Mesendoderm (in vitro differentiated cells): Measurements from ENCODE around the gene FASN.
"Not testable (repeated sequence)": the region's sequence is repeated elsewhere in the genome, so short reads cannot be mapped to it uniquely, and the experiment has no call there.

Experiments used
- DNase-seq: peaks from one replicate; pipeline ENCODE4 v3.0.0; 2013
- H2AK5ac ChIP-seq: 2 replicates; pipeline ENCODE4 v1.6.1; 2013; ENCODE audit warnings: low read length, inconsistent platforms
- H2BK120ac ChIP-seq: 2 replicates; pipeline ENCODE4 v1.6.1; 2013; ENCODE audit warnings: low read depth, mild to moderate bottlenecking, low read length, moderate library complexity, mixed read lengths
- H2BK15ac ChIP-seq: replicated peaks from 2 replicates; pipeline ENCODE4 v1.6.1; 2013; ENCODE audit warnings: low read depth, mild to moderate bottlenecking, moderate library complexity
- H2BK5ac ChIP-seq: 2 replicates; pipeline ENCODE4 v1.6.1; 2013; ENCODE audit warnings: low read length, inconsistent platforms
- H3K18ac ChIP-seq: 2 replicates; pipeline ENCODE4 v1.6.1; 2013; ENCODE audit warnings: mild to moderate bottlenecking, low read length, mixed read lengths
- H3K23ac ChIP-seq: one replicate; pipeline ENCODE4 v1.6.1; 2013; ENCODE audit warnings: low read length
- H3K27ac ChIP-seq: 2 replicates; pipeline ENCODE4 v1.5.1; 2013; ENCODE audit warnings: low read depth, mild to moderate bottlenecking, inconsistent platforms, low read length, moderate library complexity
- H3K27me3 ChIP-seq: 2 replicates; pipeline ENCODE4 v1.6.1; 2013; ENCODE audit warnings: low read length, control low read depth, mild to moderate bottlenecking, inconsistent platforms; ENCODE audit not compliant: insufficient read depth, poor library complexity
- H3K36me3 ChIP-seq: 2 replicates; pipeline ENCODE4 v1.6.1; 2013; ENCODE audit warnings: low read length, inconsistent platforms; ENCODE audit not compliant: control insufficient read depth, insufficient read depth
- H3K4ac ChIP-seq: one replicate; pipeline ENCODE4 v1.6.1; 2013; ENCODE audit warnings: low read depth, mild to moderate bottlenecking, low read length, moderate library complexity
- H3K4me1 ChIP-seq: 2 replicates; pipeline ENCODE4 v1.6.1; 2013; ENCODE audit warnings: low read depth, low read length, inconsistent platforms; ENCODE audit not compliant: control insufficient read depth
- H3K4me2 ChIP-seq: 2 replicates; pipeline ENCODE4 v1.6.1; 2013; ENCODE audit warnings: low read length
- H3K4me3 ChIP-seq: 2 replicates; pipeline ENCODE4 v1.5.1; 2013; ENCODE audit warnings: mild to moderate bottlenecking, low read length
- H3K56ac ChIP-seq: one replicate; pipeline ENCODE4 v1.6.1; 2013; ENCODE audit warnings: low read length
- H3K79me1 ChIP-seq: 2 replicates; pipeline ENCODE4 v1.6.1; 2013; ENCODE audit warnings: low read length, inconsistent platforms
- H3K79me2 ChIP-seq: 2 replicates; pipeline ENCODE4 v1.6.1; 2013; ENCODE audit warnings: mild to moderate bottlenecking, low read length; ENCODE audit not compliant: control insufficient read depth, insufficient read depth
- H3K9ac ChIP-seq: 2 replicates; pipeline ENCODE4 v1.6.1; 2013; ENCODE audit warnings: low read length, inconsistent platforms
- H4K5ac ChIP-seq: one replicate; pipeline ENCODE4 v1.6.1; 2013; ENCODE audit warnings: low read length
- H4K8ac ChIP-seq: one replicate; pipeline ENCODE4 v1.6.1; 2013; ENCODE audit warnings: low read depth, mild to moderate bottlenecking, control low read depth, low read length, moderate library complexity
- WGBS: extraction: QIAGEN DNeasy Blood & Tissue Kit; methylation state at CpG from one replicate; pipeline ENCODE4 v1.1.7; 2013; ENCODE audit warnings: low lambda C conversion rate, missing lambda C conversion rate; ENCODE audit not compliant: insufficient coverage; ENCODE audit errors: extremely low coverage; 5-methylcytosine and 5-hydroxymethylcytosine counted together

Gene FASN

GRCh38 chr17:82138511-82138992 lies 40.5 kb upstream of the FASN start:
- no peak overlapping the region for H3K27ac ChIP-seq
- H3K4ac ChIP-seq: no peak overlapping the region
- H4K5ac ChIP-seq: no peak overlapping the region
- H2AK5ac ChIP-seq: no peak overlapping the region
- no peak overlapping the region for H3K9ac ChIP-seq
- H3K79me2 ChIP-seq: no peaks in the 10 kb centered on the region
- no peak overlapping the region for H3K4me2 ChIP-seq
- no peaks in the 10 kb centered on the region for H3K79me1 ChIP-seq
- no peak overlapping the region for H3K18ac ChIP-seq
- no peak overlapping the region for H3K4me3 ChIP-seq
- H3K23ac ChIP-seq: no peak overlapping the region
- no peaks in the 10 kb centered on the region for H3K4me1 ChIP-seq
- no peaks in the 10 kb centered on the region for H3K36me3 ChIP-seq
- no peak overlapping the region for H2BK5ac ChIP-seq
- no peaks in the 10 kb centered on the region for H3K27me3 ChIP-seq
- H2BK120ac ChIP-seq: no peak overlapping the region
- DNase-seq: no peak
- no CpG with 5 or more reads among the region's 28 CpGs for WGBS
- no peak overlapping the region for H4K8ac ChIP-seq
- H3K56ac ChIP-seq: no peak overlapping the region
- no peak overlapping the region for H2BK15ac ChIP-seq

GRCh38 chr17:82134101-82134500 lies 36.1 kb upstream of the FASN start:
- Histone ChIP-seq H3K36me3 (no peaks in the 10 kb centered on the region), H3K79me1 (no peaks in the 10 kb centered on the region), H3K9ac (no peak overlapping the region), H3K79me2 (no peaks in the 10 kb centered on the region), H3K27me3 (no peaks in the 10 kb centered on the region), H3K4ac (no peak overlapping the region), H2BK15ac (no peak overlapping the region), H4K5ac (no peak overlapping the region), H2BK120ac (no peak overlapping the region), H2AK5ac (no peak overlapping the region), H3K27ac (no peak overlapping the region), H3K4me3 (no peak overlapping the region), H2BK5ac (no peak overlapping the region), H3K18ac (no peak overlapping the region), H3K4me2 (no peak overlapping the region), H3K4me1 (no peaks in the 10 kb centered on the region), H3K23ac (no peak overlapping the region), H3K56ac (no peak overlapping the region), H4K8ac (no peak overlapping the region)
- no CpG with 5 or more reads among the region's 11 CpGs for WGBS
- DNase-seq: no peak

GRCh38 chr17:82133166-82133953 lies 35.3 kb upstream of the FASN start:
- not testable (repeated sequence) for H2BK15ac ChIP-seq, H3K9ac ChIP-seq, H4K8ac ChIP-seq, H3K4ac ChIP-seq, H3K4me3 ChIP-seq, H3K36me3 ChIP-seq, H3K27ac ChIP-seq, H2AK5ac ChIP-seq, H3K79me2 ChIP-seq, H3K18ac ChIP-seq, H3K27me3 ChIP-seq, H2BK5ac ChIP-seq, H2BK120ac ChIP-seq, H3K4me1 ChIP-seq, H3K23ac ChIP-seq, H4K5ac ChIP-seq, H3K4me2 ChIP-seq, DNase-seq, H3K56ac ChIP-seq, H3K79me1 ChIP-seq
- WGBS: no CpG with 5 or more reads among the region's 8 CpGs

GRCh38 chr17:82129095-82129494 lies 31.1 kb upstream of the FASN start:
- no peak overlapping the region for H3K56ac ChIP-seq
- no peak for DNase-seq
- H4K8ac ChIP-seq: no peak overlapping the region
- no peak overlapping the region for H4K5ac ChIP-seq
- no peaks in the 10 kb centered on the region for H3K36me3 ChIP-seq
- H2BK15ac ChIP-seq: no peak overlapping the region
- H3K4me2 ChIP-seq: no peak overlapping the region
- H3K9ac ChIP-seq: no peak overlapping the region
- no peak overlapping the region for H2BK120ac ChIP-seq
- H3K4ac ChIP-seq: no peak overlapping the region
- H3K23ac ChIP-seq: no peak overlapping the region
- H3K27ac ChIP-seq: no peak overlapping the region
- no peak overlapping the region for H3K4me3 ChIP-seq
- WGBS: no CpG with 5 or more reads among the region's 4 CpGs
- H3K79me1 ChIP-seq: no peaks in the 10 kb centered on the region
- no peak overlapping the region for H2BK5ac ChIP-seq
- H3K27me3 ChIP-seq: no peaks in the 10 kb centered on the region
- H3K18ac ChIP-seq: no peak overlapping the region
- H3K4me1 ChIP-seq: no peaks in the 10 kb centered on the region
- no peak overlapping the region for H2AK5ac ChIP-seq
- H3K79me2 ChIP-seq: no peaks in the 10 kb centered on the region

GRCh38 chr17:82128287-82128686 lies 30.3 kb upstream of the FASN start:
- no peak overlapping the region for H3K4me2 ChIP-seq
- H4K8ac ChIP-seq: no peak overlapping the region
- DNase-seq: no peak
- H2BK120ac ChIP-seq: no peak overlapping the region
- no peaks in the 10 kb centered on the region for H3K79me2 ChIP-seq
- no peak overlapping the region for H3K23ac ChIP-seq
- H2AK5ac ChIP-seq: no peak overlapping the region
- H3K9ac ChIP-seq: no peak overlapping the region
- no peaks in the 10 kb centered on the region for H3K4me1 ChIP-seq
- H2BK15ac ChIP-seq: no peak overlapping the region
- H4K5ac ChIP-seq: no peak overlapping the region
- H3K18ac ChIP-seq: no peak overlapping the region
- WGBS: no CpG with 5 or more reads among the region's 15 CpGs
- H3K4me3 ChIP-seq: no peak overlapping the region
- no peaks in the 10 kb centered on the region for H3K36me3 ChIP-seq
- H3K27me3 ChIP-seq: no peaks in the 10 kb centered on the region
- no peak overlapping the region for H3K4ac ChIP-seq
- H3K27ac ChIP-seq: no peak overlapping the region
- no peak overlapping the region for H2BK5ac ChIP-seq
- H3K79me1 ChIP-seq: no peaks in the 10 kb centered on the region
- no peak overlapping the region for H3K56ac ChIP-seq

GRCh38 chr17:82127704-82128103 lies 29.7 kb upstream of the FASN start:
- no peak overlapping the region for H3K23ac ChIP-seq
- no peaks in the 10 kb centered on the region for H3K79me1 ChIP-seq
- WGBS: no CpG with 5 or more reads among the region's 9 CpGs
- H4K5ac ChIP-seq: no peak overlapping the region
- no peak overlapping the region for H3K56ac ChIP-seq
- DNase-seq: no peak
- no peak overlapping the region for H3K4me2 ChIP-seq
- no peak overlapping the region for H4K8ac ChIP-seq
- no peak overlapping the region for H2BK120ac ChIP-seq
- no peaks in the 10 kb centered on the region for H3K4me1 ChIP-seq
- no peak overlapping the region for H3K4me3 ChIP-seq
- no peaks in the 10 kb centered on the region for H3K79me2 ChIP-seq
- H2BK15ac ChIP-seq: no peak overlapping the region
- H3K27me3 ChIP-seq: no peaks in the 10 kb centered on the region
- H3K36me3 ChIP-seq: no peaks in the 10 kb centered on the region
- no peak overlapping the region for H3K27ac ChIP-seq
- no peak overlapping the region for H2AK5ac ChIP-seq
- no peak overlapping the region for H2BK5ac ChIP-seq
- no peak overlapping the region for H3K9ac ChIP-seq
- H3K4ac ChIP-seq: no peak overlapping the region
- H3K18ac ChIP-seq: no peak overlapping the region
